HK-2 (cell line): ENCODE data around the gene PRPF31.
A peak's percentile ranks its signal among the peaks of the same experiment; 100 is the strongest.
"Not testable (repeated sequence)": the region's sequence is repeated elsewhere in the genome, so short reads cannot be mapped to it uniquely, and the experiment has no call there.

Experiments
- DNase-seq: peaks from one replicate; pipeline ENCODE4 v3.0.0-alpha.2; 2018; ENCODE audit not compliant: unreplicated experiment

Gene PRPF31

GRCh38 chr19:54162884-54163283 is 47.3 kb downstream of the PRPF31 start:
- DNase-seq: no peak

- DNase-seq: no peak
Observed at GRCh38 chr19:54164369-54165068, 49.0 kb downstream of the PRPF31 start.

- DNase-seq: no peak
Observed at GRCh38 chr19:54165222-54165621, 49.7 kb downstream of the PRPF31 start.

DNA sequence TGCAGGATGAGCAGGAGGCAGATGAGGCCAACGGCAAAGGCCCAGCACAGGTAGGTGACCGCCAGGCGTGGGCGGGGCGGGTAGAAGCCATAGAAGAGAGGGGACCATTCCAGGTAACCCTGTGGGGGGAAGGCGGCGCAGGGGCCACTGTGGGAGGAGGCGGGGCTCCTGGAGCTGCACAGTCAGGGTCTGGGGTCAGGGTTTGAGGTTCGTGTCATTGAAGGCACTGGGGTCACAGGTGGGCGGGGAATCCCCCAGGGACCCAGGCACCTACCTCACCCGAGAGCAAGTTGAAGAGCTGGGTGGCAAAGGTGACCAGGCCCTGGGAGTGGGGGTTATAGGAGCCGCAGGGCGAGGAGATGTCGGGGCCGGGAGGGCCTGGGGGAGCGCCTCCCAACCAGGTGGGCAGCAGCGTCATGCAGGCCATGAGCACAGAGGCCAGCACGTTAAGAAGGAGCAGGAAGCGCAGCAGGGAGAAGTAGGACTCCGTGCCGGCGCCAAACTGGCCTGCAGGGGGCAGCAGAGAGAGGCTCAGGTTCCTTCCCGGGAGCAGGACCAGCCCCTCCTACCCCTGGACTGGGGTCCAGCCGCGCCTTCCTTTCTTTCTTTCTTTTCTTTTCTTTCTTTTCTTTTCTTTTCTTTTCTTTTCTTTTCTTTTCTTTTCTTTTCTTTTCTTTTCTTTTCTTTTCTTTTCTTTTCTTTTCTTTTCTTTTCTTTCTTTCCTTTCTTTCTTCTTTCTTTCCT is 52.8 kb downstream of the PRPF31 start:
- peak; percentile 96 for DNase-seq

DNA sequence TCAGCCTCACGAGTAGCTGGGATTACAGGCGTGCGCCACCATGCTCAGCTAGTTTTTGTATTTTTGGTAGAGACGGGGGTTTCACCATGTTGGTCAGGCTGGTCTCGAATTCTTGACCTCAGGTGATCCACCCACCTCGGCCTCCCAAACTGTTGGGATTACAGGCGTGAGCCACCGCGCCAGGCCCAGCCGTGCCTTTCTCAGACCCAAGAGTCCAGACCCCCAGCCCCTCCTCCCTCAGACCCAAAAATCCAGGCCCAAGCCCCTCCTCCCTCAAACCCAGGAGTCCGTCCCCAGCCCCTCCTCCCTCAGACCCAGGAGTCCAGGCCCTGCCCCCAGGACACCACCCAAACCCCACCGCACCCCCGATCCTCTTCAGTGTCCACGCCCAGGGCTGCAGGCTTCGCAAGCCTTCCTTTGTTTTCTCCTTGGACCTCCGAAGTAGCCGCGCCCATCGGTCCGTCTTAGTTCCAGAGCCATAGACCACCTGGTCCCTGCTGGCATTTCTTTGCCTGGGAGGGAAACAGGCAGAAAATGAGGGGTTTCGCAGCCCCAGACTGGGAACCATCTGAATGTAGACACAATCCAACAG is 53.7 kb downstream of the PRPF31 start:
- no peak for DNase-seq

DNA sequence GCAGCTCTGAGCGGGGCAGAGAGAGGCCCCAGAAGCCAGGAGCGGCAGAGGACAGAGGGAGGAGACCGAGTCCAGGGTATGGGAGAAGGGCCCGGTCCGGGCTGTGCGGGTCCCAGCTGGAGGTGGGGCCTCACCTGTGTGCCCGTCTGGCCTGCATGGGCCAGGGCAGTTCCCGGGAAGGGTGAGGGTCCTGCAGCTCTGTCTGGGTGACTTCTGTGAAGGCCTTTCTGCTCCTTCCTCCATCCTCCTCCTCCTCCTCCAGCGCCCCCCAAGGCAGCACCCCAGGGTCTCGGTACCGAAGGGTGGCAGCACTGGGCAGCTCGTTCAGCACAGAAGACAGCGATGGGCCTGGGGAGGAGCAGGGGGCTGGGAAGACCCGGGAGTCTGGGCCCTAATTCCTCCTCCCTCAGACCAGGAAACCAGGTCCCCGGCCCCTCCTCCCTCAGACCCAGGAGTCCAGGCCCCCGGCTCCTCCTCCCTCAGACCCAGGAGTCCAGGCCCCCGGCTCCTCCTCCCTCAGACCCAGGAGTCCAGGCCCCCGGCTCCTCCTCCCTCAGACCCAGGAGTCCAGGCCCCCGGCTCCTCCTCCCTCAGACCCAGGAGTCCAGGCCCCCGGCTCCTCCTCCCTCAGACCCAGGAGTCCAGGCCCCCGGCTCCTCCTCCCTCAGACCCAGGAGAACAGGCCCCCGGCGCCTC is 56.3 kb downstream of the PRPF31 start:
- not testable (repeated sequence) for DNase-seq

DNA sequence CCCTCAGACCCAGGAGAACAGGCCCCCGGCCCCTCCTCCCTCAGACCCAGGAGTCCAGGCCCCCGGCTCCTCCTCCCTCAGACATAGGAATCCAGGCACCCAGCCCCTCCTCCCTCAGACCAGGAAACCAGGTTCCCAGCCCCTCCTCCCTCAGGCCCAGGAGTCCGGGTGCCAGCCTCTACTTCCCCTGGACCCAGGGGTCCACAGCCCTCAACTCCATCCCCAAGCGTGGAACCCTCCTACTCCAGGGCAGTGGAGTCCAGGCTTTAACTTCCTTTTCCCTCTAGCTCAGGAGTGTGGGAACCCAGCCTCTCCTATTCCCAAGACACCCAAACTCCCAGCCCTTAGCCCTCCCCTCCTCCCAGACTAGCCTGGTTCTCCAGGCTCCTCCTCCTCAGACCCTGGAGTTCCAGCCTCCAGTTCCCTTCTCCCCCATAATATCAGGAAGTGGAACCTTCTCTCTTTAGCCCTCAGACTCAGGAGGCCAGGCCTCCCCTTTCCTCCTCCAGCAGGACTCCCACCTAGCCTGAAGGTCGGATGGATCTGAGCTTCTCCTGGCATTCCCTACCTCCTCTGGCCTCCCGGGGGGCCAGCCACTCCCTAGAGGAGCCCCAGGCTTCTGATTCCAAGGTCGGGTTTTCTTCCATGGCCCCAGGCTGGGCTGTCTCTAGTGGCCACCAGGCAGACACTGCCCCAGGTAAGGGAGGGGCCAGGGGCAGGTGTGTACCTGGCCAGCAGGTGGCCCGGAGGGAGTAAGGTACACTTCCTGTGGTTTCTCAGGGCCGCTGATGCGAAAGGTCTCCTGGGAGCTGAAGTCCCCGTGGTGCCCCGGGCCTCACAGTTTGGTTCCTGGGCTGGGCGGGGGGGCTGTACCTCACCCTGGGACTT is 57.2 kb downstream of the PRPF31 start, which contains the start of gene TMC4:
TSS of gene TMC4 (minus strand) at position 690 of the 888 bp plus-strand sequence. CDS start at position 647, 43 bp downstream.
- no peak for DNase-seq

GRCh38 chr19:54173359-54173699 is 57.8 kb downstream of the PRPF31 start:
- DNase-seq: no peak

DNA sequence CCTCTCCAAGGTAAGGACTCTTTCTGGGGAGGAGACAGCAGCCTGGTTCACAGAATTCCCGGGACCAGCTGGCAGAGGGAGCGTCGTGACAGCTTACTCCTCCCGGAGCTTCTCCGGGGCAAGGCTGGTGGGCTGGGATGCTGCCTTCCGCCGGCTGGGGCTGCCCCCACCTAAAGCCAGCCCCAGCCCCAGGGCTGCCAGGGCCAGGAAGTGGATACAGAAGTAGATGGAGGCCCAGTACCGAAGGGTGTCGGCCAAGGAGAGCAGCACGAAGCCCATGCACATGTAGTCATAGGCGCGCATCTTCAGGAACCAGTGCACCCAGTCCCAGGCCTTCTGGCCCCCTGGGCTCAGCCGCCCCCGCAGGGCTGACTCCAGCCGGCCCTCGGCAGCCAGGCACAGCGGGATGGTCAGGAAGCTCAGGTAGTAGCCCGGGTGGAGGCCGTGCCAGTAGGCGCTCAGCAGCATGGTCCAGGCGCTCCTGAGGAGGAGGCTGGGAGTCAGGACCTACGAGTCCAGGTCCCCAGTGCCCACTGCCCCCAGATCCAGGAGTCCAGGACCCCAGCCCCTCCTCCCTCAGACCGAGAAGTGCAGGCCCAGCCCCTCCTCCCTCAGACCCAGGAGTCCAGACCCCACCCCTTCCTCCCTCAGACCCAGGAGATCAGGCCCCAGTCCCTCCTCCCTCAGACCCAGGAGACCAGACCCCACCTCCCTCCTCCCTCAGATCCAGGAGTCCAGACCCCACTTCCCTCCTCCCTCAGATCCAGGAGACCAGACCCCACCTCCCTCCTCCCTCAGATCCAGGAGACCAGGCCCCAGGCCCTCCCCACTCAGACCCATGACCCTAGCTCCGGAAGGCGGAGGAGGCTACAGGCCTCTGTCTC is 58.6 kb downstream of the PRPF31 start:
- DNase-seq: no peak

GRCh38 chr19:54178581-54179261 is 63.2 kb downstream of the PRPF31 start:
- no peak for DNase-seq

GRCh38 chr19:54179262-54179852 is 63.8 kb downstream of the PRPF31 start:
- no peak for DNase-seq

GRCh38 chr19:54179921-54180461 is 64.4 kb downstream of the PRPF31 start:
- DNase-seq: no peak

- no peak for DNase-seq
Observed at GRCh38 chr19:54180691-54181091, 65.1 kb downstream of the PRPF31 start.
